HG02678 (cell line): Measurements from ENCODE around the gene POLR3B.

Source experiments
- ATAC-seq: cut with Tn5 transposase; IDR thresholded peaks from one replicate; pipeline ENCODE4 v1.9.1; 2021; ENCODE audit warnings: mild to moderate bottlenecking, moderate library complexity; ENCODE audit not compliant: unreplicated experiment

The POLR3B gene

DNA sequence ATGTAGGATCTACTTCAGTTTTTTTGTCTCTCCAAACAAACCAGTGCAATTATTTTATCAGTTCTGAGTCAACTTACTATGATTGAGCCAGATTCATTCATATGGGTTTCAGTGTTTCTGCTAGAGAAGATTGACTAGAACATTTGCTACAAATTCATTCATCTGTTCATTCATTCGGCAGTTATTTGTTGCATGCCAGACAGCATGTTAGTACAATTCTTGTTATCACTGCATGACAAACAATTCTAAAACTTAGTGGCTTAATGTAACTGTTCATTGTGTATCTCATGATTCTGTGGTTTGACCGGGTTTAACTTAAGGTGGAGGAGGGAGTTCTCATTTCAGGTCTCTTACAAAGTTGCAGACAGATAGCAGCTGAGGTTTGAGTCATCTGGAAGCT lies 52.3 kb downstream of the POLR3B start:
- no peak for ATAC-seq

DNA sequence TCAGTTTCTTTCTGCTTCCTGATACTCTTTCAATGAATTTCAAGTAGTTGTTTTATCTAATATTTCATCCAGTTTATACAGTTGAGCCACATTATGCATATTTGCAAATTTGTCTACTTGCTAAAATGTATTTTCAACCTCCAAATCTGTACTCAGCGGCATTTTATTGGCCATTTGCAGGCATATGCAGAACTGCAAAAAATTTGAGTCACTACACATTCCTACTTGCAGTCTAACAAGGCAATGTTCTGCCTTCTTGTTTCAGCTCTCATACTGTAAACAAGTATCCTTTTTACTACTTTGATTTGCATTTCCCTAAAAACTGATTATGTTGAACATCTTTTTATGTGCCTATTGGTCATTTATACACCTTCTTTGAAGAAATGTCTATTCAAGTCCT lies 55.0 kb downstream of the POLR3B start:
- ATAC-seq, result no peak

DNA sequence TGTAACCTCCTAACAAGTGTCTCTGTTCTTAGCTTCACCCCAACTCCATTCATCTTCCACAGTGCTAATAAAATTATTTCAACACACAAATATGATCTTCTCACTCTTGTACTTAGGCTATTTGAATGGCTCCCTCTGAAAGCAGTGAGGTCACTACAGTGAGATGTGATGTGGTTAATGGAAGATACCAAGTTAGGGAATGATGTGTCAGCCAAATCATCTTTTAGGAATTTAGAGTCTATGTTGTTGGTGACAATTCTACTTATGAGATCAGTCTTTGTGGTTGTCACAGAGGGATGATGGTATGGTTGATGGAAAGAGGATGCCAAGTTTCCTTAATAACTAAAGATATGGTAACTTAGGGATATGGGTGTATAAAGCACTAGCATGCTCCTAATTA lies 57.6 kb downstream of the POLR3B start:
- no peak for ATAC-seq

DNA sequence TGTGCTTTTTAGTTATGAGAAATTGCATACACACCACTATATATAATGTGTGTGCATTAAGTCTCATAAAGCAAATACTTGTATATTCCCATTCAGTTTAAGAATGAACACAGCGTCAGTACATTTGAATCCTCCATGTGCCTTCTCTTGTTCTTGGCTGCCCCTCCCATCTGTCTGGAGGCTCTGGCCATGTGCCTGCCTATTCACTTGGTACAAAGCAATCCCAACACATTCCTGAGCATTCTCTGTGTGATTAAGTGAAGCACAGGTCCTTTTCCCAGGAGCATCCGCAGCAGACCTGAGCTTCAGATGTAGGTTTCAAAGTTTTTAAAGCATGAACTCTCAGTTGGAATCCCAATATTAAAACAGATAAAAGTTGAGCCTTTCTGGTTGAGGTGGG lies 58.7 kb downstream of the POLR3B start:
- ATAC-seq, result no peak

DNA sequence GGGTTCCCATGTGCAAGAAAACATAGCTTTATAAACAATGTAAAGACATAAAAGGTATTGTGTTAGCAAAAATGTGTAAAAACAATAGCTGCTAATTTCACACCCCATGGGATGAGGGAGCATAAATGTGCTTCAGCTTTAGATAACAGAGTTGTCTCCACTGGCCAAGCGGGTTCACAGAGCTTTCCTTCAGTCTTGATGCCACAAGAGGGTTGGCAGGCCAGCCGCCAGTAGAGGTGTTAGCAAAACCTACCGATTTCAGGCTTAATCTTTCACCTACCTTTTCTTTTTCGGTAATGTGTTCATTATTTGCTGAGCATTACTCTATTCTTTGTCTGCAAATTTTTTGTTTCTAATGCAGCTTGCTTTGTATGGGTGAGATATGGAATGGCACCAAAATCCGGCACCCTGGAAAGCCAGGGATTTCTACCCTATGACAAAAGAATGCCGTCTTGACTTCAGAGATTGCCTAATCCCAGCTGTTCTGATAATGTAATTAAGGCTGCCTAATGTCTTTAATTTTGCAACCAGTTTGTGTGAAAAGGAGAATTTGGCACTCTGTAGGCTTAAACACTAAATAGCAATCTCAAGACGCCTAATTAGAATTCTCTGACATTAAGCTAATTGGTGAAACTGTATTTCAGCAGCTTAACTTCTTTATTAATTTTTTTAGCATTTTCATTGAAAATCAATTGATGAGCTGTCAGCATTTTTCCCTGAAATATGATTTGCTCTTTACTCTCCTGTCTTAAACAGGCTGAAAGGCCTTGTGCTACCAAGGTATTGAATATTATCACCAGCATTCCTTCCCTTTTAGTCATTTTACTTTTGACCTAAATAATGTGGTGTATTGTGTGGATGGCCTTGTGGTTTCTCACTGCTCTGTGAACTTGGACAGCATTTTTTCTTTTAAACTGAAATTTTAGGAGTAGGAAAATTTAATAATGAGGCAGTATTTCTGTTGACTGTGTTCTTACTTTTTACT lies 60.7 kb downstream of the POLR3B start:
- ATAC-seq, result no peak

DNA sequence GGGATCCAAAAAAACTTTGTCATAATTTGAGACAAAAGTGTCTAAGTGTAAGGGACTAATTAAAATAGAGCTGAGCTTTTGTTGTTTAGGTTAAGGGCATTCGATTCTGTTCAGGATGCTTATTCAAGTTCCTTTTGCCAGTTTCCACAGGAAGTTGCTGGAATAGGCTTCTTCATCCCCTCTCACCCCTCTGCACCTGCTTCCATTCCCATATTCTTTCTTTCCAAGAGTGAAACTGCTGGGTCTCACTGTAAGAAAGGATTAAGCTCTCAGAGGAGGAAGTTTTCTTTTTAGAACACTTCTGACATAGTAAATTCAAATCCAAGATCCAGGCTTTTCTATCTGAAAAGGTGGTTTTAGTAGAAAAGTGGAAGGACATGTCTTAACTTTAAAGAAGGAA lies 61.4 kb downstream of the POLR3B start:
- no peak for ATAC-seq

DNA sequence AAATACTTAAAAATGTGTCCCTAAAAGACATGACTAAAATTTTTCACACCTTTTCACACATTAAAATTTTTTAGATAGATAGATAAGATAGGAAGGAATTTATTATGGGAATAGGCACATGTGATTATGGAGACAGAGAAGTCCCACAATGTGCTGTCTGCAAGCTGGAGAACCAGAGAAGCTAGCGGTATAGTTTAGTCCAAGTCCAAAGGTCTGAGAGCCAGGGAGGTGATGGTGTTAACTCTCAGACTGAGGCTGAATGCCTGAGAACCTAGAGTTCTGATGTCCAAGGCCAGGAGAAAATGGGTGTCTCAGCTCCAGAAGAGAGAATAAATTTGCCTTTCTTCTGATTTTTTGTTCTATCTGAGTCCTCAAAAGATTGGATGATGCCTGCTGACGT lies 65.7 kb downstream of the POLR3B start:
- no peak for ATAC-seq

DNA sequence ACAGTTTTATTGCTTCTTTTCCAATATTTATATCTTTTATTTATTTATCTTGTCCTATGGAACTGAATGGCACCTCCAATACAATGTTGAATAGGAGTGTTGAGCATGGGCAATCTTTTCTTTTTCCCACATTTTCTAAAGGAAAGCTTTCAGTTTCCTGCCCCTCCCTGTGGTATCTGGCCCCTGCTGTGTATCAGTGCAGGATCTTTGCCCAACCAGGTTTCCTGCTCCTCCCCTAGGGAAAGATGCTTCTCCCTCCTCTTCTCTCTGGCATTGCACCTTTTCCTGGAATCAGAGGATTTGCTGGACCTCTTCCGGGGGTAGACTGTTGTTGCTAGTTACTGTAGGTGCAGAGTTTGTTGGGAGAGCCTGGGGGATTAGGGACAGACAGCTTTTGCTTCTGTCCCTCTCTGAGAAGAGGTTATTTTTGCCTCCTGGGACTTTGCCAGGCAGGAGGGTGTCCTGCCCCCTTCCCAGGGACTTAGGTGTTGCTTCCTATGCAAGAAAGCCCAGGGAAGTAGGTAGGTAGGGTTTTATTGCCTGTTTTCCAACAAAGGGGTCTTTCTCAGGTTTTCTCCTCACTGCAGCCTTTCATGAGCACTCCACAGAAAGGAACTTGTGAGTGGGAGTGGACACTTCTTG lies 67.6 kb downstream of the POLR3B start:
- no peak for ATAC-seq

DNA sequence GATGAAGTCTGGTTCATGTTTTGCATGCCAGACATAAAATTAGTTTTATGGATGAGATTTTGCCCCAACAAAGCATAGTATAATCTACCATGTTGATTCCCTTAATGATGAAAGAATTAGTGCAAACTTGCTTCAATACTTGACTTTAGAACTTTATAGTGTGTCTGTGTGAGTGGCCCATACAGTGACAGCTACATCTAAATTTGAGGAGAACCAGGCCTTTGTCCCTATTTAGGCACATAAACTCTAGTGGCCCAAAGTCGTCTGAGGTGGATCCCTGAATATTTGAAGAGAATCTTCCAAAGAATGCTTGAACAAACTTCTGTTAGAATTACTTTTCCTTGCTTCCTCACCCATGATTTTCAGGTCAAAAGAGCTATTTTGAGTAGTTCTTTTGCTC lies 70.4 kb downstream of the POLR3B start:
- ATAC-seq, result no peak

DNA sequence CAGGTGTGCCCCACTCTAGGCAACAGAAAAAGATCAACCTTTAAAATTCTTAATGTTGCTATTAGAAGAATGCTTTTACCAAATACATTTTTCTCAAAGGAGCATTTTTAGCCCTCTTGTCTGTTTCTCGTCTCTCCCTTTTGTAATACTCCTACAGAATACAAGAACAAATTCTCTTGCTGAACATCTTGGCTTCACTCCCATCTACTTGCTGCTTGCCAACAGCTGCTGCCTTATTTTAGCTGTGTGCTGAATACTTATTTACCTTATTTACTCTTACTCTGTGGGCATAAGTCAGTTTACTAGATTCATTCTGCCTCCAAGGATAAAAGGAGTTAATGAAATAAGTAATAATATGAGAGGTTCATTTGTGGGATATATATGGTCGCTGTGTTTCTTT lies 70.8 kb downstream of the POLR3B start:
- ATAC-seq, result no peak

DNA sequence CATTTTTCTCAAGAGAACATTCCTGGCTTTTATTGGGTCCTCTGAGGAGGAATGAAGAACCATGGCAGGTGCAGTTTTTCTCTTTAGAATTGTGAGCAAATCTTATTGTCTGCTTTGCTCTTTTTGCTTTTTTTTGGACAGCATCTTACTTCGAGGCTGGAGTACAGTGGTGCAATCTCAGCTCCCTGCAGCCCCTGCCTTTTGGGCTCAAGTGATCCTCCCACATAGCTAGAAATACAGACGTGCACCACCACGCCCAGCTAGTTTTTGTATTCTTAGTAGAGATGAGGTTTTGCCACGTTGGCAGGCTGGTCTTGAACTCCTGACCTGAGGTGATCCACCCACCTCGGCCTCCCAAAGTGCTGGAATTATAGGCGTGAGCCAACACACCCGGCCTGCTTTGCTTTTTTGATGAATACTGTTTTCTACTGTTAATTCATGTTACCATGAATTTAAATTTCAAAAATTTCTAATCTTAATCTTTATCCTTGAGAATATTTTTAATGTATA lies 71.5 kb downstream of the POLR3B start:
- no peak for ATAC-seq

DNA sequence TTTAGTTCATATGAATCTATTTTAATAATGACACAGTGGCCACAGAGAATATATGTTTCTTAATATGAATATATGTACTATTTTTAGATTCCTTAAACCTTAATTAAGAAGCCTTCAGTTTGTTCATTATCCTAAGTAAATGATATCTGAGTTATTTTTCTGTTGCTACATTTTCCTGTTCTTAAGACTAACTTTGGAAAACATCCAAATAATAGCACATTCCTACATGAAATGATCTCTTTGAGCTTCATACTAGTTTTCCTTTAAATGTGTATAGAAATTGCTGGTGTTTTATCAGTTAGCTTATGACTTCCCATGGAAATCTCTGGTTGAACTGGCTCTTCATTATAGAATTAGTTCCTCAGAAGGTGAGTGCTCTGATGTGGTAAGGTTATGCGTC lies 72.1 kb downstream of the POLR3B start:
- ATAC-seq, result no peak

DNA sequence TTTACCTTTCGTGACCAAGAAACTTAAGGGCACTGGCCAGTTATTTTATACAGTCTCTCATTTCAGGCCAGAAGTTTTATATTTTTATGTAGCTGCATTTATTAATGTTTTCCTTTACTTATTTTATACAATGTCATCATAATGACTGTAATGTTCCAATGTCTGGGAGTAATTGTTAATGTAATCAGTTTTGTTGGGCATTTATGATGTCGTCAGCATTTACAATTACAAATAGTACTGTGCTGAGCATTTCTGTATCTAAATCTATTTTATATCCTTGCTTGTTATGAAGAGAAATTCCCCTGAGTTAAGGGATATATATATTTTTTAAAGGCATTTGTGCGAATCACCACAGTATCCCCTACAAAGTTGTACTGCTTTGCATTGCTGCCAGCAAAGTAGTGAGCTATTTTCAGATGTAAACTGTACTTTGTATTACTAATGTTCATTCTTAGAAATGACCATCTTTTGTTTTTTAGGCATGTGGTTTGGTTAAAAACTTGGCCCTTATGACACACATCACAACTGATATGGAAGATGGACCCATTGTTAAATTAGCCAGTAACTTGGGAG lies 74.4 kb downstream of the POLR3B start:
- ATAC-seq, result no peak

DNA sequence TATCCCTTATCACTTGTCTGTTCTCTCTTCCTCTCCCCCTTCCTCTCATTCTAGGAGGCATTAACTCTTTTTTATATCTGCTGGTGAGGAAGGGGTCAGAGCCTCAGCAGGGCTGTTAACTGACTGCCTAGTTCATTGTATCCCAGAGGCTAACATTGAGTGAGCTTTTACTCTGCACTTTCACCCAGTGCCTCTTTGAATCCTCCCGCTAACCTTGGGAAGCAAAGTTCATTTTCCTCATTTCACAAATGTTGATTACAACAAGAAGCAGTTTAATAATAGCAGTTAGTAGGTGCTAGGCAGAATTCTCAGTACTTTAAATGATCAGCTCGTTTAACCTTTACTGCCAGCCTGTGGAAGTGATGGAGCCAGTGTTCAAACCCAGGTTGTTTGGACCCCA lies 75.5 kb downstream of the POLR3B start:
- ATAC-seq, result no peak

DNA sequence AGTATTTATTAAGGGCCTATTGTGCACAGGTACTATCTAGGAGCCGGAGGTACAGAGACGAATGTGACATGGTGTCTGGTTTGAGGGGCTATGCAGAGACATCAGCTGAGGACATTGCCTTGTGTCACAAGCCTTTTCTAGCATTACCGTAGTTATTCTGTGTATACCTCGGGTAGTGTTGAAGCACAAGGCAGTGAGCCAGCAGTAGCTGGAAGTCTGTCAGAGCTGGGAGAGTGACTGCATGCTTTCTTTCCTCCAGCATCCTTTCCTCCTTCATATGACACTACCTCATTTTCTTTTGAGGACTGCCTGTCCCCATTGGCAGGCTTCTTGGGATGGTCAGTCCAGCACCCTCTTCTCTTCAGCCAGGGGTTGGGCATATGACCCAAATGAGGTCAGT lies 77.0 kb downstream of the POLR3B start:
- no peak for ATAC-seq

DNA sequence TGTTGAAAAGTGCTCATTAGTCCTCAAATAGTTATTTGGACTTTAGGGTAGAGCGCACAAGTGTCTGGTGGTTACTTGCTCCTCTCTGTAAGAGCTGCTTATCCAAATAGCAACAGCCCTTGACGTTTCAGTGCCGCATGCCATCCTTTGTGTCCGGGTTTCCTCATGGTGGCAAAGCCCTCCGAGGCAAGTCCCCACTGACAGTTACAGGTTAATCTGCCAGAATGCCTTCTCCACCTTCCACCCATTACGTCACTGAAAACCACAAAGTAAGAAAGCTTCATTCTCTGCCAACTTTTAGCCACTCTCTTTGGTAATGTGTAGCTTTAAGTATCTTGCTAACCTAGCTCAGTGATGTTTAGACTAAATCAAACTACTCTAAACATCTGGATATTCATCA lies 78.6 kb downstream of the POLR3B start:
- ATAC-seq, result no peak

DNA sequence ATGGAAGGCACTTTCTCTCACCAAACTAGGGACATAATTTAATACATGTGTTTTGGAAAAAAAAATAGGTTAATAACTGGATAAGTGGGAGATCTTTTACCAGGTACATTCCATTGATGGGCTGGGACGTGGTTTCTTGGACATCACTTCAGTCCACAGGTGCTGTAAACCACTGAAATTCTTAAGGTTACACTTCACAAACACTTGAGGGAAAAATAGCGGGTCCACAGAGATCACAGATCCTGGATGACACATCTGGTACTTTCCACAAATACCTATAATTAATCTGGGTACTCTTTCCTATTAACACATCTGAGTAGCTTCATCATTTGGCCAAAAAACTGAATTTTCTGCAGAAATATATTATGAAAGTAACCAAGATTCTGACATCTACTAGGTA lies 85.0 kb downstream of the POLR3B start:
- no peak for ATAC-seq

DNA sequence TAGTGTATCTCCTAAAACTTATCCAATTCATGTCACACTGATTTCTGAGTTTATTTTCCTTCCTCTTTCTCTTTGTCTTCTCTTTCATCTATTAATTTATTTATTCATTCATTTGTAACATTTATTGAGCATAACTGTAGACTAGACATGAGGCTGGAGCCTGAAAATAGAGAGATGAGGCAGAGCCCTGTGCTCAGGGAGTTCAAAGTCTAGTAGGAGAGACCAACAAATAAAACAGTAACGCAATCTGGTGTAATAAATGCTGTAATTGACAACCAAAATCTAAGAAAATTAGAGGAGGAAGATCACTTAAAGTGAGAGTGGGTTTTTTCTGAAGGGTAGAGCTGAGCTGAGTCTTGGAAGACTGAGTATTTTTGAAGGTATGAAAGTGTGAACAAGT lies 87.5 kb downstream of the POLR3B start:
- ATAC-seq, result no peak

DNA sequence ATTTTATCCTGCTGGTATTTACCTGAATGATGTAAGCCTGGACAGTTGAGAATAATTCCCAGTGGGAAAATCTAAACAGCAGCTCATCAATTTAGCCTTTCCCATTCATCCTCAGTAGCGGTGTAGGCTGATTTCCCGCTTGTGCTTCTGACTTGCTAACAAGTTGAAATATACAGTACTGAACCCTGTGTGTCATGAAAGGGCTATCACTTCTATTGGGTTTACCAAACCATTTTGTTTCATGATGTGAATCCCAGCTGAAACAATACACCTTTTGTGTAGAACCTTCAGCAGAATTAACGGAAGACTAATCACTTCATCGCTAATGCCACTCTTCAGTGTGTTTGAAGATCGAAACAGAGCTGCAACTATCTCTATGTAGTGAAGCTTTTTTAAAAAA lies 88.4 kb downstream of the POLR3B start:
- no peak for ATAC-seq

DNA sequence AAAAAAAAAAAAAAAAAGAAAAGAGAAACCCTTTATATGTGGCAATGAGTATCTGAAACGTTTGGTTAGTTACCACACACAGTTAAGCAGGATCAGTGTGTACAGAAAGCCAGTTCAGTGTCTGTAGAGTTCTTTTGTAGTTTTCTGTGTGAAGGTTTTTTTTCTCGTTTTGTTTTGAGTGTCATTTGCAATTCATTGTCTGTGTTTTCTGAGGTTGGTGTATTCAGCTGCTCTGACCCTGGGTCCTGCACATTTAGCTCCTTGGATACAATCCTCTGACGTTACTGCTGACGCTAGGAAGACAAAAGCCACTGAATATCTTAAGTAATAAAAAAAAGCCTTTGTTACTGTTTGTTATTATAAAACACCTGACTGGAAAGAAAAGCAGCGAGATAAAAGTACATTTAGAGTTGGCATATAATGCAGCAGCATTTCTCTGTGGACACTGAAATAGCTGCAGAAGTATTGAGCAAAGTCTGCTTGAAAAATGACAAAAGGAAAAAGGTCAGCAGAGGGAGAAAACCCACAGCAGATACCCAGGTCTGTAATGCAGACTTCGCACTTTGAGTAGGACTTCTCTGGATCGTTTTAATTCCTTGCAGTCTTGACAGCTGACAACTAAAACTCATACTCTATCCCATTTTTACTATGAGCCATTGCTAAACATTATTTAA lies 89.0 kb downstream of the POLR3B start:
- no peak for ATAC-seq

DNA sequence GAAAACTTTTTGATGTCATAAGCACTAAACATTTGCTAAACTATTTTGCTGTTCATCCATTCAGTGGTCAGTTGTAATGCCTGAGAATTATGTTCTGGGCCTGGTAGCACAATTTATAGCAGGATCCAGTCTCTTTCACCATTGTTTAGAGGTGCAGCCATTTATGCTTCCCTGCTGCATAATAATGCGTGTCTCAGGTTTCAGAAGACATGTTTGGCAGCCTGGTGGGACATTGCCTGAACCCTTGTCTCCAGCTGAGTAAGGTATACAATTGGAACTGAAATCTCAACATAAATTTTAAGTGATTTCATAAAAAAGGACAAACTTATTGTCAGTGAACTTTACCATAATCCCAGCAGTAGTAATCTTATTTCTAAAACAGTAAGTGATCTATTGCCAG lies 94.8 kb downstream of the POLR3B start:
- ATAC-seq, result no peak
